Measurements from ENCODE around the gene CDC25A. TPM values are rescaled to one million over a fixed set of nuclear protein-coding genes. Genes with fewer than 3 reads are reported as not detected.

Gene CDC25A
- total and polyA plus RNA-seq, 2 of the 8 experiments (the other 6 are each of a cell fraction or from before 2014, with no cell fraction given): 20.7 to 62.1 TPM

- TF ChIP-seq CBX8 (IDR thresholded peaks at IDR 0.05; ENCODE audit: borderline replicate concordance, low read depth, low read length): no peak
These were observed 52.4 kb downstream of the CDC25A start (continued) for GRCh38 chr3:48135552-48136495.

All from H1 (cell line).